ENCODE results near the gene ZNF684.

- TF ChIP-seq CTCF (IDR thresholded peaks at IDR 0.05) (no peak), ZFX (IDR thresholded peaks at IDR 0.05; ENCODE audit: borderline replicate concordance) (no peak)
Measured at GRCh38 chr1:40495315-40495903, 36.0 kb upstream of the ZNF684 start.

Measured in 22Rv1 (cell line).